Measurements from ENCODE around the gene HAPLN3. TPM values are rescaled to one million over a fixed set of nuclear protein-coding genes. Genes with fewer than 3 reads are reported as not detected.

HAPLN3 gene
- polyA plus RNA-seq, 2 of the 4 experiments (the other 2 are of a cell fraction), result 8.5 to 39.7 TPM

- TF ChIP-seq TFCP2L1 (CRISPR knock-in tag; IDR thresholded peaks at IDR 0.05) (no peak), ZC3H11A (IDR thresholded peaks at IDR 0.05) (no peak), ESRRA (IDR thresholded peaks at IDR 0.05; ENCODE audit: borderline replicate concordance, low read length) (no peak)
Measured at GRCh38 chr15:88909956-88910831, 14.8 kb upstream of the HAPLN3 start (continued).

DNA sequence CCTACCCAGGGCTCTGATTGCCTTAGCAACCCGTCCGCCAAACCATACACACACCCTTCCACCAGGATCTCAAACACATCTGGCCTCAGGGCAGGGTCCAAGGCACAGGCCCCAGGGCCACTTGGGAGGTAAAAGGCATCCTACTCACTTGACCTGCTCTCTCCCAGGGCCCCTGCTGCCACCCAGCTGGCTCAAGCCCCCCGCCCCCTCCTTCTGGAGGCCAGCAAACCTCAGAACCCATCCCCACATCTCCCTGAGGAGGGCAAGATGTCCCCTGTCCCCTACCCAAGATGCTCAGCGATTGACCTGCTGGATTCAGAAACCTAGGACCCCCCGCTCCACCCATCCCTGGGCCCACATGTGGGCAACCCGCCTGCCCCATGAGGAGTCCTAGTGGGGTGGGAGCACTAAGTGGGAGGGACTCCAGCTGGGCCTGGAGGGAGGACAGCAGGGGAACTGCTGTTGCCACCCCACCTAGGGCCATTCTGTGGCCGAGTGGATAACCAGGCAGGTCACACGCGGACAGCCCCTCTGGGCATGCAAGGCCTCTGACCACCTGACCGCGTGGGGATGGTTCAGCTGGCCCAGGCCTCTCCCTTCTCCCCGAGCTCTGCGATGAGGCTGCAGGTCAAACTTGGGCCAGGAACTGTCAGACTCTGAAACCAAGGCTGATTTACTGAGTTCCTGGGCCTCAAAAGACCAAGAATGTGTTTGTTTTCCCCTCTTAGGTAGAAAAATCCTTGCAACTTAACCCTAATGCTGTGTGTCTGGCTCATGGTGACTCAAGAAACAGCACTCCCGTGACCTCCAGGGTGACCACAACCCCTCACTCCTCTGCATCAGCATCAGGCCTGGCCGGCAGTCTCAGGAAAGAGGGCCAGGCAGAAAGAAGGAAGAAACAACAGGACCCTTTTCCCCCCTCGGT lies 13.6 kb upstream of the HAPLN3 start:
- no peak for TF ChIP-seq BCL3 (IDR thresholded peaks at IDR 0.05)
- no peak for TF ChIP-seq RARB (CRISPR knock-in tag; IDR thresholded peaks at IDR 0.05)
- no peak for TF ChIP-seq ELK1 (IDR thresholded peaks at IDR 0.05; ENCODE audit: low read depth, low read length)
- TF ChIP-seq HEYL (CRISPR knock-in tag; IDR thresholded peaks at IDR 0.05), result no peak
- TF ChIP-seq CBX2 (IDR thresholded peaks at IDR 0.05; ENCODE audit: borderline replicate concordance, low read depth), result no peak
- TF ChIP-seq NPAS2 (CRISPR knock-in tag; IDR thresholded peaks at IDR 0.05; ENCODE audit: borderline replicate concordance), result no peak
- TF ChIP-seq HOXA7 (CRISPR knock-in tag; IDR thresholded peaks at IDR 0.05), result no peak
- Histone ChIP-seq H3K27ac (peak overlapping the region in 1 of 2 experiments; percentile 52; a peak in 3 of 6 replicates), H3K9me3 (no peaks in the 10 kb centered on the region), H3K4me2 (no peak overlapping the region), H3K4me1 (peaks cover 43% of the 10 kb centered on the region), H3K4me3 (no peak overlapping the region)
- POLR2A ChIA-PET, result no interaction called here
- FAIRE-seq (no peak), ATAC-seq (no peak), DNase-seq (ENCODE audit: low read depth in 1 of 2, low spot score in 1 of 2) (no peak)
- 93% methylated on average over 15 of the region's 16 CpGs for WGBS (ENCODE audit: missing lambda C conversion rate)
- CTCF ChIA-PET, result interaction anchor here (0.6 to 32.8 kb wide), 13 partner anchors 8 to 271 kb away, joined by 3 to 851 read pairs (median 7); partner anchors contain the start of genes HAPLN3 and MFGE8

DNA sequence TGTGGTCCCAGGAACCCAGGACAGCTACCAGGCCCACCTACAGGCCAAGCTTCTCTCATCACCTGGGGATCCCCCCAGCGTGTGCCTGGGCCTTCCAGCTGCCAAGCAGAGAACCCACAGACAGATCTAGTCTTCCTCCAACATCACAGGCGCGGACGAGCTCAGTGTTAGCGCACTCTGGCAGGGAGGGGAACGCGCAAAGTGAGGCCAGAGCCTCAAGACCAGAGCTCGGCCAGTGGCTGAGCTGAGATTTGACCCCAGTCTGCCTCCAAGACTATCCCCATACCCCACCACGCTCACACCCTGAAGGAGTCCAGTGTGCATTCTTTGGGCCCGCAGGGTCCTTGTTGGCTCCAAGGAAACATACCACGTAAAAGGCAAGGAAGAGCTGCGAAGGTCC lies 12.8 kb upstream of the HAPLN3 start:
- Histone ChIP-seq H3K27ac (peak overlapping the region in 1 of 2 experiments; percentile 52; a peak in 2 of 6 replicates), H3K4me2 (no peak overlapping the region), H3K4me3 (no peak overlapping the region), H3K9me3 (no peaks in the 10 kb centered on the region), H3K4me1 (peaks cover 38% of the 10 kb centered on the region)
- WGBS (ENCODE audit: missing lambda C conversion rate), result 88% methylated on average over 12 of the region's 12 CpGs
- no peak for TF ChIP-seq RAD21 (conservative IDR thresholded peaks at IDR 0.05 in 1 of 2, IDR thresholded peaks at IDR 0.05 in 1 of 2)
- no peak for TF ChIP-seq MAZ (IDR thresholded peaks at IDR 0.05; ENCODE audit: borderline replicate concordance, low read depth, low read length)
- TF ChIP-seq PHF8 (IDR thresholded peaks at IDR 0.05; ENCODE audit: borderline replicate concordance, low read depth), result no peak
- no peak for TF ChIP-seq HOXA7 (CRISPR knock-in tag; IDR thresholded peaks at IDR 0.05)
- no peak for TF ChIP-seq POLR2AphosphoS2 (conservative IDR thresholded peaks at IDR 0.05; ENCODE audit: low read length)
- no peak for TF ChIP-seq MYC (IDR thresholded peaks at IDR 0.05; ENCODE audit: borderline replicate concordance, low read length)
- no peak for TF ChIP-seq BCL3 (IDR thresholded peaks at IDR 0.05)
- no peak for TF ChIP-seq TP53 (CRISPR knock-in tag; IDR thresholded peaks at IDR 0.05)
- no peak for TF ChIP-seq KDM1A (IDR thresholded peaks at IDR 0.05; ENCODE audit: low read depth)
- no peak for TF ChIP-seq HMGXB4 (CRISPR knock-in tag; IDR thresholded peaks at IDR 0.05; ENCODE audit: borderline replicate concordance)
- no peak for TF ChIP-seq RNF2 (IDR thresholded peaks at IDR 0.05; ENCODE audit: borderline replicate concordance, low read depth)
- no peak for TF ChIP-seq ZSCAN20 (CRISPR knock-in tag; IDR thresholded peaks at IDR 0.05)
- TF ChIP-seq CBX8 (IDR thresholded peaks at IDR 0.05), result no peak
- no peak for TF ChIP-seq CEBPB (IDR thresholded peaks at IDR 0.05)
- TF ChIP-seq SREBF2 (IDR thresholded peaks at IDR 0.05), result no peak
- no peak for TF ChIP-seq ELK1 (IDR thresholded peaks at IDR 0.05; ENCODE audit: low read depth, low read length)
- DNase-seq (ENCODE audit: low read depth in 1 of 2, low spot score in 1 of 2) (no peak), FAIRE-seq (no peak), ATAC-seq (no peak)
- POLR2A ChIA-PET, result no interaction called here
- CTCF ChIA-PET, result interaction anchor here (1.0 to 32.8 kb wide), 12 partner anchors 9 to 291 kb away, joined by 3 to 851 read pairs (median 9); partner anchors contain the start of genes HAPLN3 and MFGE8

All from A549 (cell line).